Ovary (tissue), 3 donors: ENCODE data around the gene MRNIP.

Experiments
- POLR2A ChIP-seq: fragments of 450-650 bp; IDR thresholded peaks from one replicate; pipeline ENCODE4 v1.6.1; 2017; ENCODE audit warnings: antibody characterized with exemption, mild to moderate bottlenecking, moderate library complexity
- TF ChIP-seq, protein P1 (sequence below), 3 donors: fragments of 450-650 bp in 2 of 3; fragments of 200-600 bp in 1 of 3; IDR thresholded peaks; one replicate each; pipeline versions ENCODE4 v1.5.1 to v1.8.0; 2016 to 2022; ENCODE audit warnings: antibody characterized with exemption in 3 of 3, mild to moderate bottlenecking in 1 of 3
- donor health status: DM: no; HTN: no; CAD: no.

DNA sequence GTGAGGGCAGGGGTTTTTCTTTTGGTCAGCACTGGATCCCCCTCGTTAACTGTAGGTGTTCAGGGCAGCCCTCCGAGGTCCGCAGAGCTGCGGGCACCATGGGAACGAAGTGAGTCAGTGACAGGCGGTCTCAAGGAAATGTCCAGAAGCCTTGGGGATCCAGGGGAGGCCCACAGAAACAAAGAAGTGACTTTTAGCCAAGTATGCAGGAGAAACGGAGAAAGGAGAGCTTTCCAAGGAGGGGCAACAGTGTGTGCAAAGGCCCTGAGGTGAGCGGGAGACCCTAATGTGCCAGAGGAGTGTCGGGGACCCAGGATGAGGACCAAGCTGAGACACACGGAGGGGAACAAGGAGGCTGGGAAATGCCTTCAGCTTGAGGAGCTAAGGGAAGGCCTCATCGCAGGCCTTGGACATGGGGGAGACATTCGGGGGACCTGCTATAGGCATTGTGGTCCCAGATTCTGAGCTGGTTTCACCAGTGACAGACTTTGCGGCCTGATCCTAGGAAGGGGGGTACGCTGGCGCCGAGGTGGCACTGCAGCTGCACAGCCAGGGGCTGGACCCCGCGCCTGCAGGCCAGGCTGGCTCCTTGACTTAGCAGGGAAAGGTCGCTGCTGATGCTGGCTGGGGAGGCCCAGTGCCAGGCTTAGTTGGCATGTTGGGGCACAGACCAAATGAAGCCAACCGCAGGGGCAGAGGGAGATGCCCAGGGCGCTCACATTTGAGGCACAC is 61.6 kb downstream of the MRNIP start:
- TF ChIP-seq, protein P1, sequence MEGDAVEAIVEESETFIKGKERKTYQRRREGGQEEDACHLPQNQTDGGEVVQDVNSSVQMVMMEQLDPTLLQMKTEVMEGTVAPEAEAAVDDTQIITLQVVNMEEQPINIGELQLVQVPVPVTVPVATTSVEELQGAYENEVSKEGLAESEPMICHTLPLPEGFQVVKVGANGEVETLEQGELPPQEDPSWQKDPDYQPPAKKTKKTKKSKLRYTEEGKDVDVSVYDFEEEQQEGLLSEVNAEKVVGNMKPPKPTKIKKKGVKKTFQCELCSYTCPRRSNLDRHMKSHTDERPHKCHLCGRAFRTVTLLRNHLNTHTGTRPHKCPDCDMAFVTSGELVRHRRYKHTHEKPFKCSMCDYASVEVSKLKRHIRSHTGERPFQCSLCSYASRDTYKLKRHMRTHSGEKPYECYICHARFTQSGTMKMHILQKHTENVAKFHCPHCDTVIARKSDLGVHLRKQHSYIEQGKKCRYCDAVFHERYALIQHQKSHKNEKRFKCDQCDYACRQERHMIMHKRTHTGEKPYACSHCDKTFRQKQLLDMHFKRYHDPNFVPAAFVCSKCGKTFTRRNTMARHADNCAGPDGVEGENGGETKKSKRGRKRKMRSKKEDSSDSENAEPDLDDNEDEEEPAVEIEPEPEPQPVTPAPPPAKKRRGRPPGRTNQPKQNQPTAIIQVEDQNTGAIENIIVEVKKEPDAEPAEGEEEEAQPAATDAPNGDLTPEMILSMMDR (IDR thresholded peaks at IDR 0.05) = no peak
- no peak for TF ChIP-seq POLR2A
